Right lobe of liver (tissue), 4 donors: ENCODE results near the gene PRKCZ.

Source experiments
- POLR2A ChIP-seq: fragments of 450-650 bp; IDR thresholded peaks from one replicate; pipeline ENCODE4 v1.6.1; 2017; ENCODE audit warnings: antibody characterized with exemption, mild to moderate bottlenecking
- TF ChIP-seq, protein P1 (sequence below), 4 donors: fragments of 200-600 bp in 3 of 4; fragments of 450-650 bp in 1 of 4; IDR thresholded peaks; one replicate each; pipeline versions ENCODE4 v1.5.1 to v1.8.0; 2016 to 2022; ENCODE audit warnings: antibody characterized with exemption in 4 of 4, mild to moderate bottlenecking in 2 of 4
- donor health status: DM: no; HTN: no; CAD: no.
- donor health status: DM: no; HTN: no; CAD: no.
- donor health status: DM: no; HTN: yes; CAD: no.

DNA sequence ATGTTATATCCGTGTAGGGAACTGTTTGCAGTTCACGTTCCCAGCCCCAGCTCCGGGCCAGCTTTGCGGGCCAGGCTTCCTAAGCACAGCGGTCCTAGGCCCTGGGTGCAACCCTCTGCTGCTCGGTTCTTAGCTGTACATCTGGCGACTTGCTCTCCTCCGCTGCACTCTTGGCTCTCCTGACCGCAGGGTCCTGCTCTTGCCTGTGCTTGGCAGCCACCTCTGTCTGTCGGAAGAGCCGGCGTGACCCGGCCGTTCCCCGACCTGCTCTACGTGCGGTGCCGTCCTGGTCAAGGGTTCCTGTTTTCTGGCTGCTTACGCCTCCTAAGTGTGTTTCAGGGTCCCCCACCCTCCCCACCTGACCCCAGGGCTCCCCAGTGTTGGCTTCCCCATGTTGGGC, 107.6 kb downstream of the PRKCZ start:
- TF ChIP-seq, protein P1, sequence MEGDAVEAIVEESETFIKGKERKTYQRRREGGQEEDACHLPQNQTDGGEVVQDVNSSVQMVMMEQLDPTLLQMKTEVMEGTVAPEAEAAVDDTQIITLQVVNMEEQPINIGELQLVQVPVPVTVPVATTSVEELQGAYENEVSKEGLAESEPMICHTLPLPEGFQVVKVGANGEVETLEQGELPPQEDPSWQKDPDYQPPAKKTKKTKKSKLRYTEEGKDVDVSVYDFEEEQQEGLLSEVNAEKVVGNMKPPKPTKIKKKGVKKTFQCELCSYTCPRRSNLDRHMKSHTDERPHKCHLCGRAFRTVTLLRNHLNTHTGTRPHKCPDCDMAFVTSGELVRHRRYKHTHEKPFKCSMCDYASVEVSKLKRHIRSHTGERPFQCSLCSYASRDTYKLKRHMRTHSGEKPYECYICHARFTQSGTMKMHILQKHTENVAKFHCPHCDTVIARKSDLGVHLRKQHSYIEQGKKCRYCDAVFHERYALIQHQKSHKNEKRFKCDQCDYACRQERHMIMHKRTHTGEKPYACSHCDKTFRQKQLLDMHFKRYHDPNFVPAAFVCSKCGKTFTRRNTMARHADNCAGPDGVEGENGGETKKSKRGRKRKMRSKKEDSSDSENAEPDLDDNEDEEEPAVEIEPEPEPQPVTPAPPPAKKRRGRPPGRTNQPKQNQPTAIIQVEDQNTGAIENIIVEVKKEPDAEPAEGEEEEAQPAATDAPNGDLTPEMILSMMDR (IDR thresholded peaks at IDR 0.05), result no peak
- TF ChIP-seq POLR2A, result no peak
